ENCODE measurements around the gene STX1A. TPM values are rescaled to one million over a fixed set of nuclear protein-coding genes. Genes with fewer than 3 reads are reported as not detected.

Gene STX1A
- total and polyA plus RNA-seq, 2 of the 13 experiments (the other 11 are each of a cell fraction or from before 2014, with no cell fraction given), result 6.1 to 12.2 TPM

DNA sequence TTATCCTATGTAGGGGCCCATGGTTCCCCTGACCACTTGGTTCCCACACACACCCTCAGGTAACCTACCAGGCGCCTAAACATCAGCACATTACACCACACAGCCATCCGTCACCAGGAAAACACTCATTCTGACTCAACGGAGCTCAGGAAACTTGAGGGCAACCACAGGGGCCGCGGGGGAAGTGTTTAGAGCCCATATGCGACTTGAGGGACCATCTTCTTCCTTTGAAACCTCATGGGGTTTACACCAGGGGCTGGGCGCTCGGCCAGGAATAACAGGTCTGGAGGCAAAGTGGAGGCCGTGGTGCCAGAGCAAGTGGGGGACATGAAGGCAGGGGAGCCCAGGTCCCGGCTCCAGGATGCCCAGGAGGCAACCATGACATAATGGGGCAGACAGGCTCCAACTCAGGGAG, 1.5 kb downstream of the STX1A start:
- H3K27me3 ChIP-seq (ENCODE audit: control insufficient read depth in 1 of 2, insufficient read depth in 2 of 2, low read length in 2 of 2), result peaks cover 0 to 1% of the 10 kb centered on the region in 2 experiments; a peak in 1 of 5 replicates
- H3K9me3 ChIP-seq (ENCODE audit: low read length), result no peaks in the 10 kb centered on the region
- CTCF ChIA-PET (ENCODE audit: low intra/inter-chr PET ratio, low total read pairs), result no interaction called here
- FAIRE-seq (no peak), DNase-seq (ENCODE audit: low spot score) (no peak), ATAC-seq (no peak)
- peaks cover 7% of the 10 kb centered on the region for H4K20me1 ChIP-seq (ENCODE audit: insufficient read depth, low read length)
- intact Hi-C loops (cut with micrococcal nuclease; ENCODE audit: unreplicated experiment), result loop anchor here (5.0 kb wide), 2 partner anchors 36 to 51 kb away; partner anchors contain the start of genes BUD23, DNAJC30 and VPS37D
- TF ChIP-seq PCBP2 (optimal IDR thresholded peaks at IDR 0.05; ENCODE audit: low read depth, low read length, poor library complexity, severe bottlenecking), result no peak
- no peak for TF ChIP-seq ZNF513 (CRISPR knock-in tag; conservative IDR thresholded peaks at IDR 0.05)
- TF ChIP-seq, protein P1, sequence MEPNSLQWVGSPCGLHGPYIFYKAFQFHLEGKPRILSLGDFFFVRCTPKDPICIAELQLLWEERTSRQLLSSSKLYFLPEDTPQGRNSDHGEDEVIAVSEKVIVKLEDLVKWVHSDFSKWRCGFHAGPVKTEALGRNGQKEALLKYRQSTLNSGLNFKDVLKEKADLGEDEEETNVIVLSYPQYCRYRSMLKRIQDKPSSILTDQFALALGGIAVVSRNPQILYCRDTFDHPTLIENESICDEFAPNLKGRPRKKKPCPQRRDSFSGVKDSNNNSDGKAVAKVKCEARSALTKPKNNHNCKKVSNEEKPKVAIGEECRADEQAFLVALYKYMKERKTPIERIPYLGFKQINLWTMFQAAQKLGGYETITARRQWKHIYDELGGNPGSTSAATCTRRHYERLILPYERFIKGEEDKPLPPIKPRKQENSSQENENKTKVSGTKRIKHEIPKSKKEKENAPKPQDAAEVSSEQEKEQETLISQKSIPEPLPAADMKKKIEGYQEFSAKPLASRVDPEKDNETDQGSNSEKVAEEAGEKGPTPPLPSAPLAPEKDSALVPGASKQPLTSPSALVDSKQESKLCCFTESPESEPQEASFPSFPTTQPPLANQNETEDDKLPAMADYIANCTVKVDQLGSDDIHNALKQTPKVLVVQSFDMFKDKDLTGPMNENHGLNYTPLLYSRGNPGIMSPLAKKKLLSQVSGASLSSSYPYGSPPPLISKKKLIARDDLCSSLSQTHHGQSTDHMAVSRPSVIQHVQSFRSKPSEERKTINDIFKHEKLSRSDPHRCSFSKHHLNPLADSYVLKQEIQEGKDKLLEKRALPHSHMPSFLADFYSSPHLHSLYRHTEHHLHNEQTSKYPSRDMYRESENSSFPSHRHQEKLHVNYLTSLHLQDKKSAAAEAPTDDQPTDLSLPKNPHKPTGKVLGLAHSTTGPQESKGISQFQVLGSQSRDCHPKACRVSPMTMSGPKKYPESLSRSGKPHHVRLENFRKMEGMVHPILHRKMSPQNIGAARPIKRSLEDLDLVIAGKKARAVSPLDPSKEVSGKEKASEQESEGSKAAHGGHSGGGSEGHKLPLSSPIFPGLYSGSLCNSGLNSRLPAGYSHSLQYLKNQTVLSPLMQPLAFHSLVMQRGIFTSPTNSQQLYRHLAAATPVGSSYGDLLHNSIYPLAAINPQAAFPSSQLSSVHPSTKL (CRISPR knock-in tag; IDR thresholded peaks at IDR 0.05), result no peak
- TF ChIP-seq ZKSCAN1 (IDR thresholded peaks at IDR 0.05; ENCODE audit: low read length), result no peak
- no peak for TF ChIP-seq IRX3 (CRISPR knock-in tag; IDR thresholded peaks at IDR 0.05; ENCODE audit: borderline replicate concordance, low read depth)
- no peak for TF ChIP-seq SOX5 (CRISPR knock-in tag; IDR thresholded peaks at IDR 0.05; ENCODE audit: borderline replicate concordance)
- TF ChIP-seq ARID2 (CRISPR knock-in tag; IDR thresholded peaks at IDR 0.05; ENCODE audit: borderline replicate concordance), result no peak
- no peak for TF ChIP-seq ZMYM2 (CRISPR knock-in tag; IDR thresholded peaks at IDR 0.05)
- TF ChIP-seq, protein P2, sequence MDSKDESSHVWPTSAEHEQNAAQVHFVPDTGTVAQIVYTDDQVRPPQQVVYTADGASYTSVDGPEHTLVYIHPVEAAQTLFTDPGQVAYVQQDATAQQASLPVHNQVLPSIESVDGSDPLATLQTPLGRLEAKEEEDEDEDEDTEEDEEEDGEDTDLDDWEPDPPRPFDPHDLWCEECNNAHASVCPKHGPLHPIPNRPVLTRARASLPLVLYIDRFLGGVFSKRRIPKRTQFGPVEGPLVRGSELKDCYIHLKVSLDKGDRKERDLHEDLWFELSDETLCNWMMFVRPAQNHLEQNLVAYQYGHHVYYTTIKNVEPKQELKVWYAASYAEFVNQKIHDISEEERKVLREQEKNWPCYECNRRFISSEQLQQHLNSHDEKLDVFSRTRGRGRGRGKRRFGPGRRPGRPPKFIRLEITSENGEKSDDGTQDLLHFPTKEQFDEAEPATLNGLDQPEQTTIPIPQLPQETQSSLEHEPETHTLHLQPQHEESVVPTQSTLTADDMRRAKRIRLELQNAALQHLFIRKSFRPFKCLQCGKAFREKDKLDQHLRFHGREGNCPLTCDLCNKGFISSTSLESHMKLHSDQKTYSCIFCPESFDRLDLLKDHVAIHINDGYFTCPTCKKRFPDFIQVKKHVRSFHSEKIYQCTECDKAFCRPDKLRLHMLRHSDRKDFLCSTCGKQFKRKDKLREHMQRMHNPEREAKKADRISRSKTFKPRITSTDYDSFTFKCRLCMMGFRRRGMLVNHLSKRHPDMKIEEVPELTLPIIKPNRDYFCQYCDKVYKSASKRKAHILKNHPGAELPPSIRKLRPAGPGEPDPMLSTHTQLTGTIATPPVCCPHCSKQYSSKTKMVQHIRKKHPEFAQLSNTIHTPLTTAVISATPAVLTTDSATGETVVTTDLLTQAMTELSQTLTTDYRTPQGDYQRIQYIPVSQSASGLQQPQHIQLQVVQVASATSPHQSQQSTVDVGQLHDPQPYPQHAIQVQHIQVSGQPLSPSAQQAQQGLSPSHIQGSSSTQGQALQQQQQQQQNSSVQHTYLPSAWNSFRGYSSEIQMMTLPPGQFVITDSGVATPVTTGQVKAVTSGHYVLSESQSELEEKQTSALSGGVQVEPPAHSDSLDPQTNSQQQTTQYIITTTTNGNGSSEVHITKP (CRISPR knock-in tag; IDR thresholded peaks at IDR 0.05; ENCODE audit: low read depth), result no peak
- no peak for TF ChIP-seq ZNF253 (CRISPR knock-in tag; IDR thresholded peaks at IDR 0.05; ENCODE audit: borderline replicate concordance)
- TF ChIP-seq STAT5B (CRISPR knock-in tag; IDR thresholded peaks at IDR 0.05), result no peak
- TF ChIP-seq ZNF503 (CRISPR knock-in tag; IDR thresholded peaks at IDR 0.05), result no peak
- no peak for TF ChIP-seq ZSCAN12 (CRISPR knock-in tag; IDR thresholded peaks at IDR 0.05)
- WGBS (ENCODE audit: low lambda C conversion rate), result 60% methylated on average over 10 of the region's 10 CpGs
- H3K36me3 ChIP-seq (replicated peaks in 1 of 2; ENCODE audit: control insufficient read depth in 1 of 2, insufficient read depth in 2 of 2, low read length in 2 of 2), result no peaks in the 10 kb centered on the region
- in situ Hi-C loops (cut with HindIII; ENCODE audit: extremely low pct_ligation_motif_present, low pct_unique_long_range_greater_than_20kb), result loop anchor here (5.0 kb wide), 1 partner anchor 111 kb away; no protein-coding TSS in a partner anchor
- H3K79me2 ChIP-seq (ENCODE audit: insufficient read depth, low read length), result no peaks in the 10 kb centered on the region
- peak overlapping the region in 2 of 3 experiments; percentile 14 to 87; a peak in 2 of 6 replicates for H3K4me3 ChIP-seq (replicated peaks in 1 of 3; ENCODE audit: insufficient read depth in 1 of 3, low read depth in 2 of 3, low read length in 3 of 3)
- POLR2A ChIA-PET, result interaction anchor here (0.6 kb wide), 1 partner anchor 40 kb away, joined by 3 read pairs; no protein-coding TSS in a partner anchor
- peaks cover 47% of the 10 kb centered on the region for H3K4me1 ChIP-seq (ENCODE audit: insufficient read depth, low read length)
- no peak overlapping the region for H2AFZ ChIP-seq (ENCODE audit: low read length)
- peak overlapping the region; percentile 76; the same call in 1 of the 2 replicates for H3K9ac ChIP-seq (ENCODE audit: insufficient read depth, low read depth, low read length)
- peak overlapping the region; percentile 84 for H3K4me2 ChIP-seq (ENCODE audit: low read depth, low read length)
- no peak overlapping the region for H3K27ac ChIP-seq (ENCODE audit: extremely low read length, insufficient read depth, low read length)
- no TSS peak for BruUV-seq (replicated peaks)
